Fibroblast of skin of right quadriceps (primary cell): ENCODE results near the gene NEDD8.

Experiments
- DNase-seq: peaks from one replicate; pipeline ENCODE4 v3.0.0-alpha.2; 2013

The NEDD8 gene

GRCh38 chr14:24232121-24232644, at the start of gene NEDD8:
TSS of gene NEDD8 (minus strand) at chr14:24232367. CDS start at chr14:24232267, 100 bp downstream.
- DNase-seq, result peak; percentile 99

GRCh38 chr14:24281636-24282035, 49.5 kb upstream of the NEDD8 start:
- DNase-seq, result no peak

GRCh38 chr14:24280797-24281460, 48.8 kb upstream of the NEDD8 start:
- DNase-seq, result no peak

GRCh38 chr14:24279301-24280186, 47.4 kb upstream of the NEDD8 start:
- DNase-seq, result no peak

- DNase-seq, result no peak
Measured at GRCh38 chr14:24278424-24278823, 46.3 kb upstream of the NEDD8 start.

- DNase-seq, result no peak
Measured at GRCh38 chr14:24277606-24278321, 45.6 kb upstream of the NEDD8 start.

- no peak for DNase-seq
Measured at GRCh38 chr14:24277071-24277470, 44.9 kb upstream of the NEDD8 start.

- no peak for DNase-seq
Measured at GRCh38 chr14:24274101-24274543, 42.0 kb upstream of the NEDD8 start.

GRCh38 chr14:24273422-24273998, 41.3 kb upstream of the NEDD8 start:
- DNase-seq, result no peak

GRCh38 chr14:24272467-24272866, 40.3 kb upstream of the NEDD8 start:
- no peak for DNase-seq

- no peak for DNase-seq
Measured at GRCh38 chr14:24271834-24272263, 39.7 kb upstream of the NEDD8 start.

GRCh38 chr14:24271134-24271833, 39.1 kb upstream of the NEDD8 start, which contains the start of gene RABGGTA:
TSS of gene RABGGTA (minus strand) at chr14:24271597. CDS start at chr14:24271115, 482 bp downstream.
- DNase-seq, result peak; percentile 84

- DNase-seq, result no peak
Measured at GRCh38 chr14:24270537-24271133, 38.5 kb upstream of the NEDD8 start.

- no peak for DNase-seq
Measured at GRCh38 chr14:24269910-24270536, 37.9 kb upstream of the NEDD8 start.

GRCh38 chr14:24269368-24269767, 37.2 kb upstream of the NEDD8 start:
- no peak for DNase-seq

GRCh38 chr14:24268225-24268624, 36.1 kb upstream of the NEDD8 start:
- no peak for DNase-seq

- no peak for DNase-seq
Measured at GRCh38 chr14:24267516-24267915, 35.3 kb upstream of the NEDD8 start.

GRCh38 chr14:24266344-24267244, 34.4 kb upstream of the NEDD8 start:
- no peak for DNase-seq

GRCh38 chr14:24264298-24264697, 32.1 kb upstream of the NEDD8 start:
- no peak for DNase-seq

- no peak for DNase-seq
Measured at GRCh38 chr14:24263848-24264247, 31.7 kb upstream of the NEDD8 start.
